T follicular helper cell (primary cell): ENCODE data around the gene CGB2.
"Not testable (repeated sequence)": the region's sequence is repeated elsewhere in the genome, so short reads cannot be mapped to it uniquely, and the experiment has no call there.

Experiments
- DNase-seq: peaks from one replicate; pipeline ENCODE4 v3.0.0-alpha.2; 2020; ENCODE audit warnings: low read depth

CGB2 gene

DNA sequence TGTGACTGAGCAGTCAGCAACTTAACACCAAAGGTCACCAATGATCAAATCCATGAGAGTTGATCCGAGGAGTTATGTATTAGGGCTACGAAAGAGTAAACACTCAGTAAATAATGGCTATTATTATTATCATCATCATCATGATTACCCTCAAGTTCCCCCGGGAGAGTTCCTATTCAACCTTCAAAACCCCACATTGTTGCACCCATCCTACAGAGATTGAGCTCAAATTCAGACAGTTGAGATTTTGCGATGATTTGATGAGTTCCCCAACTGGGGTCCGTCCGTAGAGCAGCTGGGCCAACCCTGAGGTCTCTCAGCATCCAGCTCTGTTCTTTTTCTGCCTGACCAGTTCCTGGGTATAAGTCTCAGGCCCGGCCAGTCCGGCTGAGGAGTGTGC lies 6.4 kb downstream of the CGB2 start:
- DNase-seq = not testable (repeated sequence)

DNA sequence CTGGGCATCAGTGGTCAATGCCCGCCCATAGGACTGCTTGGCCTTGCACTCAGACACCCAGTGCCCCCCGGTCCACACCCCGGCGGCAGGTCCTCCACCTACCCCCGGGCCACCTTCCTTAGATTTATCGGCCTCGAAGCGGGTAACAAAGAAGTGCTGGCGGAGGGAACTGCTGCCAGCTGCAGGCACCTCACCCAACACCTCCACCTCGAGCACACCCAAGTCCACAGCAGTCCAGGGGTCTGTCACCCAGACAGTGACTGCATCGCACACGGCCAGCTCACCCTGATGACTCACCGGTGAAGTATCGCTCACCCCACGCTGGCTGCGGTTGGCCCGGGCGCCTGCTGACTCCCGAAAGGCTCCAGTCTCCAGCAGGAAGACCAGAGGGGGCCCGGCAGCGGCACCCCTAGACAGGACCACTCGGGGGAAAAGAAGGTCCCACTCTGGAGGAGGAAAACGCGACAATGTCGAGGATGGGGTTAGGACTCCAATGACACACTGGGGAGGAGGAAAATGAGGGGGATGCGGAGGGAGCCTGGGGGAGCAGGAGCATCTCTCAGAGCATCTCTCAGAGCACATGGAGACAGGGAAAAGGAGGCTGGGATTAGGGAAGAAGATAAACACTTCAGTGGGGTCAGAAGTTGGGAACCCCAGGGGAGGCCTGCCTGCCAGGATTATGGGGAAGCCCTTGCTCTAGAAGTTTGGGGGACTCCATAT lies 7.0 kb downstream of the CGB2 start:
- not testable (repeated sequence) for DNase-seq

DNA sequence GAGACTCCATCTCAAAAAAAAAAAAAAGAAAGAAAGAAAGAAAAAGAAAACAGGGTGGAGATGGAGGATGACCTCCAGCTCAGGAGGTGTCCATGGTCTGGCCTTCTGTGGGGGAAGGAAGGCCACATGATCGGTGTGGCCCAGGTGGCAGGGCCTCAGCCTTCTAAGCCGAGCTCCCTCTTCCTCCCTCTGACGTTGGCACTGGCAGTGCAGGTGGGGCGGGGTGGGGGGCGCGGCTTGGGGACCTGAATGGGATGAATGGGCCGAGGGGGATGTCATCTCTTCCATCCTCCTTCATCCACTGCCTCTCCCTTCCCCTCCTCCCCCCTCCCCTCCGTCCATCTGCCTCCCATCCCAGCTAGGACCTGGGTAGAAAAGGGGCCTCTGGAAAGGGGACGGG lies 8.0 kb downstream of the CGB2 start:
- not testable (repeated sequence) for DNase-seq

DNA sequence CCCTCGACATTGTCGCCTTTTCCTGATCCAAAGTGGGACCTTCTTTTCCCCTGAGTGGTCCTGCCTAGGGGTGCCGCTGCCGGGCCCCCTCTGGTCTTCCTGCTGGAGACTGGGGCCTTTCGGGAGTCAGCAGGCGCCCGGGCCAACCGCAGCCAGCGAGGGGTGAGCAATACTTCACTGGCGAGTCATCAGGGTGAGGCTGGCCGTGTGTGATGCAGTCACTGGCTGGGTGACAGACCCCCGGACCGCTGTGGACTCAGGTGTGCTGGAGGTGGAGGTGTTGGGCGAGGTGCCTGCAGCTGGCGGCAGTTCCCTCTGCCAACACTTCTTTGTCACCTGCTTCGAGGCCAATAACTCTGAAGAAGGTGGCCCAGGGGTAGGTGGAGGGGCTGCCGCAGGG lies 10.5 kb downstream of the CGB2 start:
- DNase-seq = no peak

DNA sequence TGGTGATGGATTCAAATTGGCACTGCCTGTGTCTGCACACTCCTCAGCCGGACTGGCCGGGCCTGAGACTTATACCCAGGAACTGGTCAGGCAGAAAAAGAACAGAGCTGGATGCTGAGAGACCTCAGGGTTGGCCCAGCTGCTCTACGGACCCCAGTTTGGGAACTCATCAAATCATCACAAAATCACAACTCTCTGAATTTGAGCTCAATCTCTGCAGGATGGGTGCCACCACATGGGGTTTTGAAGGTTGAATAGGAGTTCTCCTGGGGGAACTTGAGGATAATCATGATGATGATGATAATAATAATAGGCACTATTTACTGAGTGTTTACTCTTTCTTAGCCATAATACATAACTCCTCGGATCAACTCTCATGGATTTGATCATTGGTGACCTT lies 11.0 kb downstream of the CGB2 start:
- DNase-seq = not testable (repeated sequence)

DNA sequence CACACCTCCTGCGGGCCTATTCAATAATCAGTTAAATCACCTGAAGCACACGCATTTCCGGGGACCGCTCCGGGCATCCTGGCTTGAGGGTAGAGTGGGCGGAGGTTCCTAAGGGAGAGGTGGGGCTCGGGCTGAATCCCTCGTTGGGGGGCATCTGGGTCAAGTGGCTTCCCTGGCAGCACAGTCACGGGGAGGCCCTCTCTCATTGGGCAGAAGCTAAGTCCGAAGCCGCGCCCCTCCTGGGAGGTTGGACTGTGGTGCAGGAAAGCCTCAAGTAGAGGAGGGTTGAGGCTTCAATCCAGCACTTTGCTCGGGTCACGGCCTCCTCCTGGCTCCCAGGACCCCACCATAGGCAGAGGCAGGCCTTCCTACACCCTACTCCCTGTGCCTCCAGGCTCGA lies 11.9 kb downstream of the CGB2 start, which contains the start of gene CGB5:
TSS of gene CGB5 (plus strand) at position 301 of the 400 bp plus-strand sequence. CDS start 362 bp downstream, outside the sequence.
- DNase-seq = not testable (repeated sequence)

DNA sequence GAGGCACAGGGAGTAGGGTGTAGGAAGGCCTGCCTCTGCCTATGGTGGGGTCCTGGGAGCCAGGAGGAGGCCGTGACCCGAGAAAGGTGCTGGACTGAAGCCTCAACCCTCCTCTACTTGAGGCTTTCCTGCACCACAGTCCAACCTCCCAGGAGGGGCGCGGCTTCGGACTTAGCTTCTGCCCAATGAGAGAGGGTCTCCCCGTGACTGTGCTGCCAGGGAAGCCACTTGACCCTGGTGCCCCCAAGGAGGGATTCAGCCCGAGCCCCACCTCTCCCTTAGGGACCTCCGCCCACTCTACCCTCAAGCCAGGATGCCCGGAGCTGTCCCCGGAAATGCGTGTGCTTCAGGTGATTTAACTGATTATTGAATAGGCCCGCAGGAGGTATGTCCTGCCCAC lies 17.3 kb downstream of the CGB2 start, which contains the start of gene CGB8:
TSS of gene CGB8 (minus strand) at position 101 of the 400 bp plus-strand sequence. CDS start 372 bp downstream, outside the sequence.
- not testable (repeated sequence) for DNase-seq

DNA sequence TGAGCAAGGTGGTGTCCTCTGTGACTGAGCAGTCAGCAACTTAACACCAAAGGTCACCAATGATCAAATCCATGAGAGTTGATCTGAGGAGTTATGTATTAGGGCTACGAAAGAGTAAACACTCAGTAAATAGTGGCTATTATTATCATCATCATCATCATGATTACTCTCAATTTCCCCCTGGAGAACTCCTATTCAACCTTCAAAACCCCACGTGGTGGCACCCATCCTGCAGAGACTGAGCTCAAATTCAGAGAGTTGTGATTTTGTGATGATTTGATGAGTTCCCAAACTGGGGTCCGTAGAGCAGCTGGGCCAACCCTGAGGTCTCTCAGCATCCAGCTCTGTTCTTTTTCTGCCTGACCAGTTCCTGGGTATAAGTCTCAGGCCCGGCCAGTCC lies 18.1 kb downstream of the CGB2 start:
- DNase-seq = not testable (repeated sequence)

DNA sequence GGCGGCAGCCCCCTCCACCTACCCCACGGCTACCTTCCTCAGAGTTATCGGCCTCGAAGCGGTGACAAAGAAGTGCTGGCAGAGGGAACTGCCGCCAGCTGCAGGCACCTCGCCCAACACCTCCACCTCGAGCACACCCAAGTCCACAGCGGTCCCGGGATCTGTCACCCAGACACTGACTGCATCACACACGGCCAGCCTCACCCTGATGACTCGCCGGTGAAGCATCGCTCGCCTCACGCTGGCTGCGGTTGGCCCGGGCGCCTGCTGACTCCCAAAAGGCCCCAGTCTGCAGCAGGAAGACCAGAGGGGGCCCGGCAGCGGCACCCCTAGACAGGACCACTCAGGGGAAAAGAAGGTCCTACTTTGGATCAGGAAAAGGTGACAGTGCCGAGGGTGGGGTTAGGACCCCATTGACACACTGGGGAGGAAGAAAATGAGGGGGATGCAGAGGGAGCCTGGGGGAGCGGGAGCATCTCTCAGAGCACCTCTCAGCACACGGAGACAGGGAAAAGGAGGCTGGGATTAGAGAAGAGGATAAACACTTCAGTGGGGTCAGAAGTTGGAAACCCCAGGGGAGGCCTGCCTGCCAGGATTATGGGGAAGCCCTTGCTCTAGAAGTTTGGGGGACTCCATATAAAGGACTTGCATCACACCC lies 18.8 kb downstream of the CGB2 start:
- DNase-seq = not testable (repeated sequence)

DNA sequence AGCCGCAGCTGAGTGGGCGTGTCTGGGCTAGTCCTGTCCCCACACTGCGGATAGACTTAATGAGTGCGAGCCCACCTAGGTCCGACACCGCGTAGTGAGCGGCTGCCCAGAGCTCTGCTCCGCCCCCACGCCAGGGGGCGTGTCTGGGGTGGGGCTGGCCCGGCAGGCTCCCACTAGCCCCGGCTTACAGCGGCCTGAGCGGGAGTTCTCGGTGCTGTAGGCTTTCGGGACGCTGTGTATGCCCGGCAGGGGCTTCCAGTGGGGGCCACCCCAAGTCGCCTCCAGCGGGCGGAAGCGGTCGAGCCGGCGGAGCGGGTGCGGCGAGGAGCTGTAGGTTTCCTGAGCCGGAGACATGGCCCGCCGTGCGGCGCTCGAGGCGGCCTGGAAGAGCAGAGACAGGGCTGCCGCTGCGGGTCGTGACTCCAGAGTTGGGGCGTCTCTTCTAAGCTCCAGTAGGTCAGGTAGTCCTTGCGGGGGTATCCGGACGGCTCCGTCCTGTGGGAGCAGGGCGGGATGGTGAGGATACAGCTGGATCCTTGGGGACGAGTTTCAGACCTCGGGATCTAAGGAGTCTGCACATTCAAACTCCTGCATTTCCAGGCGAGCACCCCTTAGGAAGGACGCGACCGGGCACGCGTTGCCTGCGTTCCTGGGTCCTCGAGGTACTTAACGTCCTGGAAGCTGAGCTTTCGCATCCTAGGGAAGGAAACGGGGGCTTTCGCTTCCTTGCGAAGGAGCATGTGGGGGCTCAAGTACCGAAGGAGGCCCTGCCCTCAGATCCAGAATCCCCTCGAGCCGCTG lies 24.6 kb downstream of the CGB2 start:
- no peak for DNase-seq

DNA sequence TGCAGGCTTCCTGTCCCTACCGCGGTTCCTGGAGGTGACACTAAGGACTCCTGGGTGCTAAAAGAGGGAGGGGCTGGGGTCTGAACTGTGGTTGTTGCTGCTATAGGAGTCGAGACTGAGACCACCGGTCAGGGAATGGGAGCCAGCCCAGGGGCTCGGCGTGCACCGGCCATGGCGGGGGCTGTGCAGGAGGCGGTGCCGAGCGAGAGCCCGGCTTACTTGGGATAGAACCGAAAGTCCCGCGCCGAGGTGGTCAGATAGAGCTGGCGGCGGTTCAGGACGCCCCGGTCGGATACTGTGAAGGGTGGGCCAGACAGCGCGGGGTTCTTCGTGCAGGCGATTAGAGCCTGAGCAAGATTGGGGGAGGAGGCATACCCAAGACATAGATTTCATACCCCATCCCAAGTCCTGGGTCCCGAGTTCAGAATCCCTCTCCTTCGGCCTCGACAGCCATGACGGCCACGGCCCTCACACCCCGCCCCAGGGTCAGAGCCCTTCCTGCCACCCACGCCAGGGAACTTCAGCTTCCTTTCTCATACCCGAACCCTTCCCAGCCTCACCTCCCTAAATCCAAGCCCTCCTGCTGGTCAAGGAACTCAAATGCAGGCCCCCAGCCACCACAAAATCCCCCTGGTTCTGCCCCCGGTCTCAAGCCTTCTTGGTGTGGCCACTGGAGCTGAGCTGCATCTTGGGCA lies 25.4 kb downstream of the CGB2 start:
- not testable (repeated sequence) for DNase-seq

DNA sequence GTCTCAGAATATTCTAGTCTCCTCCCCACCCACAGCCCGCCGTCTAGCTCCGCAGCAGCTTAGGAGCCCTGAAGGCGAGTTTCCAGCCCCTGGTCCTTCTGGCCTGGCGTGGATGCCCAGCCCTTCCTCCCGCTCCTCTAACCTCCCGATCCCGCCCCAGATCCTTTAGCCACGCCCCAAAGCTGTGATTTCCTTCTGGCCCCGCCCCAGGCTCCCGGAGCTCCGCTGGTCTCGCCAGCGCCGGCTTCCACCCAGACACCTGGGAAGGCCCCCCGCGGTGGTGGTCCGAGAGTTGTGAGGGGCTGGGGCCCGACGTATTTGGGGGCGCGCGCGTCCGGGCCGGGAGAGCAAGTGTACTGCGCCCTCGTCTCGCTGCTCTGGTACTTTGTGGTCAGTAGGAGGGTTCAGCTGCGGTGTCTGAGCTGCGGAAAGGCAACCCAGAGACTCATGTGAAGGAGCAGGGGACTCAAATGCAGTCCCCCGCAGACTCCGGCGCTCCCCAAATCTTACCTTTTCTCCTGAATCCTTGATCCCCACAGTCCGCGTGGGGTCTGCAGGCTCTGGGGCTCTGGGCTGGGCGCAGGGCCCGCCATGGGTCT lies 26.0 kb downstream of the CGB2 start, which contains the start of gene CGB7:
TSS of gene CGB7 (minus strand) at position 114 of the 599 bp plus-strand sequence. CDS start 2,374 bp downstream, outside the sequence.
- DNase-seq = no peak

DNA sequence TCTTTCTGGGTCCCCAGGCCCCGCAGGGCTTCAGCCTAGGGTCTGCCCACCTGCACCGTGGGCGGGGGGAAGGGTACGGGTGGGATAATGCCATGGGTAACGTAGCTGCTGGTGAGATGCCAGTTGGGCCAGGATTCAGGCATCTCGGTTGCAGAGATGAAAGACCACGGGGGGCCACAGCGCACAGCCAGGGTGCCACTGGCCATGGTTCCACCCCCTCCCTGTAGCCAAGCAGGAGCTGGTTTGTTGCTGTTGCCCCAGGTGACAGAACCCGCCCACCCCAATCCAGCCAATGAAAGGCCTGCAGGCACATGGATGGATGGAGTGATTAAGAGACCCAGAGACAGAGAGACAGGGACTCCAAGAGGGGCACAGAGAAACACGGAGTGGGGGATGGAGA lies 26.9 kb downstream of the CGB2 start:
- no peak for DNase-seq

DNA sequence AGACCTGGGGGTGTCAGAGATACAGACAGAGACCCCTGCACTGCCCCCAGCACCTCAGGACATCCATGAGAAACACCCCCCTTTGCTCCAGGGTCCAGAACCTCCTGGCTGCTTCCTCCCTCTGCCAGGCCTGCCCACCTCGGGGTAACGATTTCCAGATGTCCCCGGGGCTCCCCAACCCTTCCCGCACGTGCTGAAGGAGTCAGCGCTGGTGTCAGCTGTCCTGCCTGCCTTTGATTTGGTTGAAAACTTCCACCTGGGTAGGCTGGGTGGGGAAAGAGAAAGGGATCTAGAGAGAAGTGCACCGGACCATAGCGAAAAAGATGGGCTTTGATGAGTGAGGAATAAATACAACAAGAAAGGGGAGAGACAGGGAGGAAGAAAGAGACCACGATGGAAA lies 27.4 kb downstream of the CGB2 start:
- DNase-seq = no peak

DNA sequence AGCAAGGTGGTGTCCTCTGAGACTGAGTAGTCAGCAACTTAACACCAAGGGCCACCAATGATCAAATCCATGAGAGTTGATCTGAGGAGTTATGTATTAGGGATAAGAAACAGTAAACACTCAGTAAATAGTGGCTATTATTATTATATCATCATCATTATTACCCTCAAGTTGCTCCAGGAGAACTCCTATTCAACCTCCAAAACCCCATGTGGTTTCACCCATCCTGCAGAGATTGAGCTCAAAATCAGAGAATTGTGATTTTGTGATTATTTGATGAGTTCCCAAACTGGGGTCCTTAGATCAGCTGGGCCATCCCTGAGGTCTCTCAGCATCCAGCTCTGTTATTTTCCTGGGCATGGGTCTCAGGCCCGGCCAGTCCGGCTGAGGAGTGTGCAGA lies 29.3 kb downstream of the CGB2 start:
- no peak for DNase-seq

DNA sequence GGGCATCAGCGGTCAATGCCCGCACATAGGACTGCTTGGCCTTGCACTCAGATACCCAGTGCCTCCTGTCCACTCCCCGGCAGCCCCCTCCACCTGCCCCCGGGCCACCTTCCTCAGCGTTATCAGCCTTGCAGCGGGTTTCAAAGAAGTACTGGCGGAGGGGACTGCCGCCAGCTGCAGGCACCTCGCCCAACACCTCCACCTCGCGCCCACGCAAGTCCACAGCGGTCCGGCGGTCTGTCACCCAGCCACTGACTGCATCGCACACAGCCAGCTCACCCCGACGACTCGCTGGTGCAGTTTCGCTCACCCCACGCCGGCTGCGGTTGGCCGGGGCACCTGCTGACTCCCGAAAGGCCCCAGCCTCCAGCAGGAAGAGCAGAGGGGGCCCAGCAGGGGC lies 29.8 kb downstream of the CGB2 start:
- no peak for DNase-seq

DNA sequence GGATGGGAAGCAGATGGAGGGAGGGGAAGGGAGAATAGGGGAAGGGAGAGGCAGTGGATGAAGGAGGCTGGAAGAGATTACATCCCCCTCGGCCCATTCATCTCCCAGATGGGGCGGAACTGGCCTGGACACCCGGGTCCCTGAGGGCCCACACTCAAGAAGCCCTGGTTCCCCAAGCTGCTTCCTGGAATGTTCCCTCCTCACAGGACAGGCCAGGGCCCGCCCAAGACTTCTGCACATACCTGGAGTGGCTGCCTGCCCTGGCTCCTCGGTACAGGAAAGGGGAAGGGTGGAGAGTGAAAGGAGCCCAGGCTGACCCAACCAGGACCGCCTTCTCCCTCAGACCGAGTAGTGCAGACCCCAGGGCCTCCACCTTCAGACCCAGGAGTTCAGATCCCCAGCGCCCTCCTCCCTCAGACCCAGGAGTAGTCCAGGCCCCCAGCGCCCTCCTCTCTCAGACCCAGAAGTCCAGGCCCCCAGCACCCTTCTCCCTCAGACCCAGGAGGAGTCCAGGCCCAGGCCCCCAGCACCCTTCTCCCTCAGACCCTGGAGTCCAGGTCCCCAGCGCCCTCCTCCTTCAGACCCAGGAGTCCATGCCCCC lies 32.4 kb downstream of the CGB2 start:
- no peak for DNase-seq

DNA sequence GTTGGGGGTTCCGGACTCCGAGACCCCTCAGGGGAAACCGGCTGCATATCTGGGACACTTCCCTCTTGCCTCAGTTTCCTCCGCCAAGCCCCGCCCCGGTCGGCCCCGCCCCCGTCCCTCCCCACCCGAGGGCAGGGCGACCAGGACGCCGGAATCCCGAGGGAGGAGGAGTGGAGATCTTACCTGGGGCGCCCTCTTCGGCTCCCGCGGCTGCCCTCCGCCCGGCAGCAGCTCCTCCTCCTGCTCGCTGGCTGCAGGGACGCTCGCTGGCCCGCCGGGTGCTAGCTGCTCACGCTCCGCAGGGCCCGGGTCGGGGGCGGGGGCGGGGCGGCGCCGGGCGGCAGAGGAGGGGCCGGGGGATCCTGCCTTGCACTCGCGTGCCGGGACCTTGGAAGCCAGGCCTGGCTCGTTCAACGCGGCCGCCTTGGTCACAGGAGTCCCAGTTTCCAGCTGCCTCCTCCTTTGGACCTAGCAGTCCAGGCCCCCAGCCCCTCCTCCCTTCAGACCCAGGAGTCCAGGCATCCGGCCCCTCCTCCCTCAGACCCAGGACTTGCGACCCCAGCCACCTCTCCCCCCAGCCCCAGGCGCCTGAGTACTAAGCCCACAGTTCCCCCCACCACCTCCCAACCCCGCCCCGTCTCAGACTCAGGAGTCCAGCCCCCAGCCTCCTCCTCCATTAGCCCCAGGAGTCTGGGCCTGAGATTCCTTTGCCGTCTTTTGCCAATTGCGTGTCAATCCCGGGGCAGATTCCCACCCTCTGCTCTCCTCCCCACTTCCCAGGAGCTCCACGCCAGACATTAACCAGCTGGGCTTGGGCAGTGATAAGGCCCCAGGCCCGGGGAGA lies 33.3 kb downstream of the CGB2 start, which contains the start of gene NTF4:
TSS of gene NTF4 (minus strand) at position 51 of the 844 bp plus-strand sequence. CDS start 2,821 bp downstream, outside the sequence.
- DNase-seq = no peak

DNA sequence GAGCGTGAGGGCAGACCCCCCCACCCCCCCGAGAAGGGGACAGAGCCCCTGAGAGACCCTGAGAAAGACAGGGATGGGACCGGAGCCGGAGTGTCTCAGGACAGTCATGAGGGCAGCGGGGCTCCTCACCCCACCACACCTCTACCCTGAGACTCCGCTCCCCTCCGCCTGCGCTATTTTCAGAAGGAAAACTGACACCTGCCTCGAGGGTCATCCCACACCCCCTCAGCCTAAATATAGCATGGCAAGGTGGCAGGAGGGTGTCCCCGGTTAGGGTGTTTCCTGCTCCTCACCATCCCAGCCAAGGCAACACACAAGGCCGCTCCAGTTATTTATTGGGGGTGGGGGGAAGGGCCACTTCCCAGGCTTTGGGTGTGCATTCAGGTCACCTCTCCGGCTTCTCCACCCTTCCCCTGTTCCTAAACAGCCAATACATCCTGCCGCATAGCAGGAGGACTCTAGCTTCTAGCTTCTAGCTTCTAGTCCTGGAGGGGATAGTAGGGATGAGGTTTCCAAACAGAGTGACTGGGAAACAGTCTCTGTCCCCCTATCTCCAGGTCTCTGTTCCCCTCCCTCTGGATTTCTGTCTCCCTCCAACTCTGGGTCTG lies 34.3 kb downstream of the CGB2 start:
- no peak for DNase-seq
